Measurements from ENCODE around the gene NFATC1.

DNA sequence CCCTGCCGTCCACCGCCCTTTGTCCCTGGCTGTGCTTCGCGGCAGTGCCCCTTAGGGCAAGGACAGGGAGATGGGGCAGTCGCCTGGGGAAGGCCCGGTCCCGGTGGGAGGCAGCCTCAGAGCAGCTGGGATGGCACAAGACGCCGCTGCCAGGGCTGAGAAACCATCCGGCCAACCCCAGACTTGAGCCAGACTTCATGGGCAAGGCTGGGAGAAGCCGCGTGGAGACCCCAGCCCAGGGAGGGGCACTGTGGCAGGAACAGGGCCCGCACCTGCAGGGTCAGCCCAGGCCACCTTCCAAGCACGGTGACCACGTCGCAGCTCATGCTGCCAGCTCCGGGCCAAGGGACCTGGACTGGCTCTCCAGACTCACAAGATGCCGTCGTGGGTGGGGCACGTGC, 84.0 kb downstream of the NFATC1 start:
- TF ChIP-seq POLR2A (IDR thresholded peaks at IDR 0.05), result no peak
- TF ChIP-seq, protein P1, sequence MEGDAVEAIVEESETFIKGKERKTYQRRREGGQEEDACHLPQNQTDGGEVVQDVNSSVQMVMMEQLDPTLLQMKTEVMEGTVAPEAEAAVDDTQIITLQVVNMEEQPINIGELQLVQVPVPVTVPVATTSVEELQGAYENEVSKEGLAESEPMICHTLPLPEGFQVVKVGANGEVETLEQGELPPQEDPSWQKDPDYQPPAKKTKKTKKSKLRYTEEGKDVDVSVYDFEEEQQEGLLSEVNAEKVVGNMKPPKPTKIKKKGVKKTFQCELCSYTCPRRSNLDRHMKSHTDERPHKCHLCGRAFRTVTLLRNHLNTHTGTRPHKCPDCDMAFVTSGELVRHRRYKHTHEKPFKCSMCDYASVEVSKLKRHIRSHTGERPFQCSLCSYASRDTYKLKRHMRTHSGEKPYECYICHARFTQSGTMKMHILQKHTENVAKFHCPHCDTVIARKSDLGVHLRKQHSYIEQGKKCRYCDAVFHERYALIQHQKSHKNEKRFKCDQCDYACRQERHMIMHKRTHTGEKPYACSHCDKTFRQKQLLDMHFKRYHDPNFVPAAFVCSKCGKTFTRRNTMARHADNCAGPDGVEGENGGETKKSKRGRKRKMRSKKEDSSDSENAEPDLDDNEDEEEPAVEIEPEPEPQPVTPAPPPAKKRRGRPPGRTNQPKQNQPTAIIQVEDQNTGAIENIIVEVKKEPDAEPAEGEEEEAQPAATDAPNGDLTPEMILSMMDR (IDR thresholded peaks at IDR 0.05 in 4 of 5, conservative IDR thresholded peaks at IDR 0.05 in 1 of 5), result no peak
